Kidney tubule cell (primary cell): ENCODE measurements around the gene GNAZ.

Source experiments
- DNase-seq: peaks from one replicate; pipeline ENCODE4 v3.0.0-alpha.2; 2018; ENCODE audit warnings: low spot score

GNAZ gene

DNA sequence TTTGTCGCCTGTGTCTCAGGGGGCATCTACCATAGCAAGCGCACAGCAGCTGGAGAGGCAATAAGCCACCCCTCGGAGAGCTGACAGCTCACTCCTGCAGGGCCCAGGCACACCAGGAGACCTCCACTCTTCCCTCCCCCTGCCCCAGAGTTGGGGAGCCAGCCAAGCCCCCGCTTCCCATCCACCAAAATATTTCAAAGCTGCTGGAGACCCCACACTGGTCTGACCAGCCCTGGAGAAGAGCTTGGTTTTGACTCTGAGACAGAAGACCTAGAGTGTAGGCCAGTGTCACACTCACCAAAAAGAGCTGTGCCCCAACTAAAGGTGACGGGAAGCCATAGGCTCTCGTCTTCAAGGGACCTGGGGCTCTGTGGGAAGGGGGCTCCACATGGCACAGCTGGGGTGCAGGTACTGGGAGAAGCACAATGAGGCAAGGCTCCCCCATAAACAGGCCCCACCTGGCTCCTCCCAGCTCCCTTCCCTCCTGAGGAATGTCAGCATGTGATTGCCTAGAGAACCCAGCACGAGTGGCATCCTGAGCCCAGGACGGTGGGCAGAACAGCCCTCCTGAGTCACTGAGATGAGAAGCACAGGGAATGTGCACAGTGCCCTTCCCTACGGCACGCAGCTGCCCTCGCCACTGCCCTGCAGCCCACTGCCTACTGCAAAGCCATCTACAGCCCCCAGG lies 5.8 kb upstream of the GNAZ start:
- no peak for DNase-seq

DNA sequence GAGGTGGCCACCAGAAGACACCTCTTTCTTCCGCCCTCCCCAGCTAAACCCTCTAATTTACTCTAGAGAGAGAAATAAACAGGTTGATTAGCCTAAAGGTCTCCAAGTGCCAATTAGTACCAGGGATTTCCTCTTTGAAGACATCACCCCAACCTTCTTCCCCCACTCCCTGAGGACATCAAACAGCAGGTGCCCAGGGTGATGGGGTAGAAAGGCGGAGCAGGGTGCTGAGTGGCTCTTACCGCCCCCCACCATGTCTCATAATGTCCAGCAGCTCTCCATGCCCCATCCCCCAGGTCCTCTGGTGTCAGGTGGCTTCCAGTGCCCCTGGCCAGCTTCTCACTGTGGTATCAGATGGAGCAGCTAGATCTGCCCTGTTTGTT lies 5.3 kb upstream of the GNAZ start:
- DNase-seq: no peak

DNA sequence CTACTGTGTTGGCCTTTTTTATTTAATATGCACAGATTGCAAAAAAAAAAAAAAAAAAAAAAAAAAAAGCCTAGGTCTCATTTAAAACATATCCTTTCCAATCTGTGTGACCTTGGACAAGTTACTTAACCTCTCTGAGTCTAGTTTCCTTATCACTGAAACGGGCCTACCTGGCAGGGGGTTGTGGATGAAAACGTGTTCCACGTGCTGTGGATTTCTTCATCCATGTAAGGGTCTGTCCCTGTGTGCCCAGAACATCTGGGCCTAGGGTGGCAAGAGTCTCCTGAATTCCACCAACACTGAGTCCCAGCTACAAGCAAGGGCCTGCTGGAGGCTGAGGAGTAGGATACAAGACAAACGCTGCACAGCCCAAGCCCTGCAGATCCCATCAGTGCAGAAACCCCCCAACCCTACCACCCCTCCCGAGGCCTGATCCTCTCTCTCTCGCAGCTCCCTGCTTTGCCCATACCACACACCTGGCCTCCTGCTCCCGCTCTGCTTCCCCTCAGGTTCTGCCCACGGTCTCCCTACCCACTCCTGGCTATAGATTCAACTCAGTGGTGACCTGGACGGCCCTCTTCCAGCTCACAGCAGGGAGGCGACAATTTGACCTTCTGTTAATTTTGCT lies 4.7 kb upstream of the GNAZ start:
- DNase-seq: no peak

DNA sequence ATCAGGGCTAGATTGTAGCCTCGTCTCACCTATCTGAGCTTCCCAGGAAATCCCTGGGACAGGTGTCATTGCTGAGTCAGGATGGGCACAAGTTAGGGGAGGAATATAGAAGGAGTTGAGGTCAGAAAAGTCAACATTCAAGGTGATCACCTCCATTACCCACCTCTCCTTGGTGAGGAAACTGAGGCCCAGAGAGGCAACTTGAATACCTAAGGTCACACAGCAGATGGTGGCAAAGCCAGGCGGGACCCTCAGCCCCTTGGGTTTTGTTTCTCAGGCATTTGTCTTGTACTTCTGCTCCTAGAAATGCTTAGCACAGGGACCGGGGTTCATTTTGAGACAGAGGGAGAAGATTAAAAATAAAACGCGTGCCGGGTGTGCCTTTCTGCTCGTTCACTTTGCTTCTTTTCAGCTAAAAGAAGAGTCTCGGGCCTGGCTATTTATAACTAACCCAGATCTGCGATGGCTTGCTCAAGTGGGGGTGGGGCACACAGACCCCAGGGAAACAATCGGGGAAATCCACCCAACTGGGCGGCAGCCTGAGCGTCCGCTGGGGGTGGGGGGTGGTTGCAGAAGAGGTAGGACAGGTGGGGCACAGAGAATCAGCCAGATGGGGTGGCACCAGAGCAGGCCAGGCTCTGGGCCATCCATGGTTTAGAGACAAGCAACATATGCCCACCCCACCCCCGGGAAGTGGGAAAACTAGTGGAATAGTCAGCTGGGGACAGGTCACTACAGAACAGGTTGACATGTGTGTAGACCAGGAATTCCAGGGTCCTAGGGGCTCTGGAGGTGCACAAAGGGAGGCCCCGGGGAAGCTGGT lies 3.9 kb upstream of the GNAZ start:
- no peak for DNase-seq

DNA sequence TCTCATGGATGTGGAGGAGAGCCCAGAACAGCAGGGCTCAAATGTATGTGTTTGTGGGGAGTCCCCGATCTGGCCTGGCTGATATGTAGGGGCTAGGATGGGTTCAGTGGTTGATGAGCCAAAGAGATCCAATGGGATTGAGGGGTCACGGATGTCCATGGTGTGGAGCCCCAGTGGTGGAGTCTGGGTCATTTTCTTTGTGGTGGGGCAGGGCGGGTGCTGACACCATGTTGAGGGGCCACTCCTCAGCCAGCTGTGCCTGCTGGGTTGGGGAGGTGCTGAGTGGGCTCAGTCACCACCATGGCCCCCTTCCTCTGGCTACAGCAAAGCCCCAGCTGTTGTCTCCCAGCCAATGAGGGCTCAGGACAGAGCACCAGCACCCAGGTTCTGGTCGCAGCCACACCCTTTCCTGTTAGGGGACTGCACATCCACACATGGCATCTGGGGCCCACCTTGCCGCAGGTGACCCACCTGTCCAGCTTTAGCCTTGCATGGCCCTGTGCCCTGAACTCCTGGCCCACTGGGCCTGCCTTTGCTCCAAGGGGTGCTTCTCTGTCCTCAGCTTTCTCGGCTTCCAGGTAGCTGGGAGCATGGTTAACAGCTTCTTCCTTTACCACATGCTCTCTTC lies 3.2 kb upstream of the GNAZ start:
- DNase-seq: no peak

DNA sequence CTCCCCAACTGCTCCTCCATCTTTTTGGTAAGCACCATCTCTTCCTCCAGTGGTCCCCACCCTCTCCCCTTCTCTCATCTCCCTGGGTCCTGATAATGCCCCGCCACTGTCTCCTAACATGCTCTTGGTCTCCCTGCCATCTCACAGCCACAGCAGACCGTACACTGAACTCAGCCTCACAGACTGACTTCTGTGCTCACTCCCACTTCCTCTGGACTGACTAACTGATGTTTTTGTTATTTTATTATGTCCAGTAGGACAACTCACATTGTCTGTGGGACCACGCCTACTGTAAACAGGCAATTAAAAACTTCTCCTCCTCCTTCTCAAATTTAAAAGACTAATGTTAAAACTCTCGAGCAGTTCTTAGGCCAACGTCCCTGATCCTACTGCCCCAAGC lies 2.6 kb upstream of the GNAZ start:
- no peak for DNase-seq

DNA sequence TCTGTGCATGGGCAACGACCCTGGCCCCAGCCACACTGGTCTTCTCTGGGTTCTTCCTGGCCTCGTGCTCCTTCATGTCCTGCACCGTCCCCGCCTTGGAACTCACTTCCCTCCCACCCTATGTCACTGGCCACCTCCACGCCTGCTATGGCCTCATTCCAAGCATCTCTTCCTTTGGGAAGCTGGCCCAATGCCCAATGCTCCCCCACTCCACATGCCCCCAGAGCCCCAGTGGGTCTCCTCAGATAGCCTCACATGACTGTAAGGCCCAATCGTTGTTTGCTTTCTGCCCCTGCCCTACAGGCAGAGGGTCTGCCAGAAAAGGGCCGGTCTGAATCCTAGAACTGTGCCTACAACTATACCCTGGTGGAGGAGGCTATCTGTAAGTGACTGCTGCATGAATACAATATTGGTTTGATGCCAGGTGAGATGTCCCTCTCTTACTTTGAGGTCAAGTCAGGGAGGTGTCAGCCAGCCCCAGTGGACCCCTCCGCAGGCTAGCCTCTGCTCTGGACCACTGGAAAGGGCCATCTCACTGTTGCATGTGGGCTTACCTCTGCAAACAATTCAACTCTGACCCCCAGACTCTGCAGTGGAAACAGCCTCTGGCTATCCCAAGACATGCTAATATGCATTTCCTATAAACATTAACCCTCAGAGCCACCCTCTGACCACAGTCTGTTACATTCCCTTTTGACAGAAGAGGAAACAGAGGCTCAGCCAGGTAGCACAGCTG lies 2.1 kb upstream of the GNAZ start:
- no peak for DNase-seq

DNA sequence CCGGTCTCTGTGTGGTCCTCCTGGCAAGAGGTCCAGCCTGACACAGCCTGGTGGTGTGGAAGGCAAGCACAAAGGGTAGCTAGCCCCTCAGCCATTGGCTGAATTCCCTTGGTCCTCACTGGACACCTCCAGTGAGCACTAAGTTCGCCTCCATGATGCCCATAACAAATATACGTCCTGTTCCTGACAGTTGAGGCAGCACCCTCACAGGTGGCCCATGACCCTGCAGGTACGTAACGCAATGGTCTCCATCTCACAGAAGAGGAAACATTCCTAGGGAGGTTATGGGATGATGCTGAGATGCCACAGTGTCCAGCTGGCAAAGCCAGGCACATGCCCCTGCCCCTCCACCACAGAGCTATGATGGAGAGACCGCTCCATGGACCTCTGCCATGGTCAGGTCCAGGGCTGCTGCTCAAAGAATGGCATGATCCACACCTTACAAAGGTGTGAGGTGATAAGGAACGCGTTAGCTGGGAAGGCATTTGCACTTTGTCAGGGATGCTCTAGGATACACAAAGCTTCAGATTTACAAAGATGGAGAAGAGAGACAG lies 1.4 kb upstream of the GNAZ start:
- no peak for DNase-seq

DNA sequence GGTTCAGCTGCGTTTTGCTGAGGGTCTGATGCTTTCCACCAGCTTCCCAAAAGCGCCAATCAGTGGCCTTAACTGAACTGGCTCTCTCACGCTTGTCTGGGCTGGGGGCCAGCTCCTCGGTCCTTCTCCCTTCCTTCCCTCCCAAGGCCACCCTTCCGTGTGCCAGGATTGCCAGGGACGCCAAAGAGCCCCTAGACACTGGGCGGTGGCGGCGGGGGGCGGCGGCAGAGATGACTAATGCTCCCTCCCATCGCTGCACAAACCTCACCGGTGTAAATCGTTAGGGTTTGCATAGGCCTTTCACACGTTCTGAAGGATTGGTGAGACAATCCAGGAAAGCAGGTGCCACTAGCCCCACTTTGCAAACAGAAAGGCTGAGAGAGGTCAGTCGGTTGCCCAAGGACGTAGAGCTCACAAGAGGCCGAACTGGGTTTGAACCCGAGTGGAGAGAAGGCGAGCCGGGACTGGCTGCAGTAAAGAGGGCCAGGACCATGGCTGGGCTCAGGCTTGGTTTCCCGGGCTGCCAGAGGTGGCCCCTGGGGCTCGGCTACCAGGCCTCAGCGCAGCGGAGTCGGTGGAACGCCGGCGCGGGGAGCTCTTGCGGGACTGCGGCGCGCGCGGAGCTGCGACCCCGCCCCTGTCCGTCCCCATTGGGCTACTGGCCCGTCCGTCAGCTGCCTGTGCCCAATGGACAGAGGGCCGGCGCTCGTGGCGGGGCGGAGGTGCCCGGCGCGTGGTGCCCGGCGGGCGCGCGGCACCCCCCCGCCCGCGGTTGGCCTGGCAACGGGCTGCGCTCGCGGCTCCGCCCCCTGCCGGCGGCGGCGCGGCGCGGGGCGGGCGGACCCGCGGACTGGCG lies 589 bp upstream of the GNAZ start:
- peak; percentile 90 for DNase-seq

DNA sequence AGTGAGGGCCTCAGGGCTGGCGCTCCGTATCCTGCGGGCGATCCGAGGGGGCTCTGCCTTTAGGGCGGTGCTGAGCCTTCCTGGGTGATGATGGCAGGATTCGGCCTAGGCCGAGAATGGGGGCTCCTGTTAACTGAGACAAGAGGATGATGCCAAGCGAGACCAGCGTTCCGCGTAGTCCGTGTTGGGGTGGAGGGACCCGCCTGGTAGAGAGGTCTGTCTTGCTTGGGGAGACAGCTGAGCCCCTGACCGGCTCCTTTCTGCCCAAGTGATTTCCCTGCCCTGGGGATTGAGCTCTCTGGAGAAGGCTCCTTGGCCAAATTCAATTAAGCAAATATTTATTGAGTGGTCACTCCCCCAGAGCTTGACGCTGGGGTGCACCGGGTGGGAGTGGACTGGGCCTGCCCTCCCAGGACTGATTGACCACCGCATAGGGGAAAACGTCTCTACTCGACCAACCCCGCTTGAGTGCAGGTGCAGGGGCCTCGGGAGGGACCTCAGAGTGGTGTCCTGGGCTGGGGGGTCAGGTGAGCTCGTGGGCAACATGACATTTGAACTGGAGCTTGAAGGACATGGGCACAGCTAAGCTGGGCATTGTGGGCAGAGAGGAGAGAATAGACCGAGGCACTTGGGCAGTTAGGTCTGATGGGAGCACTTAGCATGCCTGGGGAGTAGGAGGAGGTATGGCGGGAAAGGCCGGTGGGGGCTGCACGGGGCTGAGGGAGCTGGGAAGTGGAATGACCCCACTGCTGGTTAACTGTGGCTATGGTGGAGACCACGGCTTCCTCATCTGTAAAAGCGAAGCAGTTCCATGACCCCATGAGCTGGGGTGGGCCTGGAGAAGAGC lies 1.1 kb downstream of the GNAZ start:
- DNase-seq: no peak

DNA sequence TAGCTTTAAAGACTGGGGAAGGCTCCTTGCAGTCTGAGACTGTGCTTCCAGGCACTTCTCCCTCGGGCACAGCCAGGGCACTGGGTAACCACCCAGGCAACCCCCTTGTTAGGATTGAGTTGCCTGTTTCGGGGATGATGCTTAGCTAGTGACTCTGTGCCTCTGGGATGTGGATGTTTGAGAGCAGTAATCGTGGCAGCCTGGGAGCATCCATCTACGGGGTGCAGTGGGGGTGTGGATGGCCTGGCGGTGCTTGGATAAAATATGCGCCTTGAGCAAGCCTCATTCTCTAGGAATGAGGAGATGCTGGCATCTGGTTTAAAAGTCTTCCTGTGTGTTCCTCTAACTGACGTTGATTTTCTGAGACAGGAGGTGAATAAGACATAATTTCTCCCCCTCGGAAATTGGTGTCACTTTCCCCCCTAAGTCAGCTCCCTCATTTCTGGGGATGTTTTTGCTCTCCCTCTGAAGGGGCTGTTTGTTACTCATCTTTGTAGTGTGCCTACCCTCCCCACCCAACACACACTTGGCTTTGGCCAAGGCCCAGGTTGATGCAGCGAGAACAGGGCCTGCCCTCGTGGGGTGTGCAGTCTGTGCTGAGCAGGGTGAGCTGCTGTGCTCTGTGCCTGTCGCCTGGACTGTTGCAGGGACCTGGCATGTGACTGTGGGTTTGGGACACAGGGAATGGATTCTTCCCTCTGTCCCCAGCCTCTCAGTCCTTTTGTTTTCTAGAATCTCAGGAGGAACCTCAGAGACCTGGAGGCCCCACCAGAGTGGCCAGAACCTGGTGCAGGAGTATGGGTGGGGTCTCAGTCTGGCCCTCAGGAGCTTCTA lies 2.0 kb downstream of the GNAZ start:
- peak; percentile 30 for DNase-seq

DNA sequence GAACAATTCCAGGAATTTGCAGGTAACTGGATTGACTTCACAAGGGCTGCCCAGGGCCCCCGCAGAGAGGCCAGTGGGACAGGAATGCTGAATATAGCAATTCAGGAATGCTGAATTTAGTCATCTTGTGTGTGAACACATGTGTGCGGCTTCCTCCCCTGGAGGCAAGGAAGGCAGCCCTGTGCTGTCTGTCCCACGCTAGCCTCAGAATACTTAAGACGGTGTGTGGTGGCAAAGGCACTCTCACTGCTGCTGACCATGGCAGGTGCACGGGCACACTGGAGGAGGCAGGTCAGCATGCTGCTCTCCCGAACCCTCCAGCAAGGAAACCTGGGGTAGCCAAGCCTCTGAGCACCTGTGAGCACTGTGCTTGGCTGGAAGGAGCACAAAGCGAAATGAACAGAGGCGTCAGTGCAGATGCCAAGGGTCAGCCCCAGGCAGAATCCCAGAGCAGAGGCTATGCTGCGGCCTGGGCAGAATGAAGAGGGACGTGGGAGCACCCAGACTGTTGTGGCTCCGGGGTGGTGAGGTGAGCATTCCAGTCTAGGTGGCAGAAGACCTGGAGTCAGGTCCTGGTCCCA lies 2.7 kb downstream of the GNAZ start:
- DNase-seq: peak; percentile 69

DNA sequence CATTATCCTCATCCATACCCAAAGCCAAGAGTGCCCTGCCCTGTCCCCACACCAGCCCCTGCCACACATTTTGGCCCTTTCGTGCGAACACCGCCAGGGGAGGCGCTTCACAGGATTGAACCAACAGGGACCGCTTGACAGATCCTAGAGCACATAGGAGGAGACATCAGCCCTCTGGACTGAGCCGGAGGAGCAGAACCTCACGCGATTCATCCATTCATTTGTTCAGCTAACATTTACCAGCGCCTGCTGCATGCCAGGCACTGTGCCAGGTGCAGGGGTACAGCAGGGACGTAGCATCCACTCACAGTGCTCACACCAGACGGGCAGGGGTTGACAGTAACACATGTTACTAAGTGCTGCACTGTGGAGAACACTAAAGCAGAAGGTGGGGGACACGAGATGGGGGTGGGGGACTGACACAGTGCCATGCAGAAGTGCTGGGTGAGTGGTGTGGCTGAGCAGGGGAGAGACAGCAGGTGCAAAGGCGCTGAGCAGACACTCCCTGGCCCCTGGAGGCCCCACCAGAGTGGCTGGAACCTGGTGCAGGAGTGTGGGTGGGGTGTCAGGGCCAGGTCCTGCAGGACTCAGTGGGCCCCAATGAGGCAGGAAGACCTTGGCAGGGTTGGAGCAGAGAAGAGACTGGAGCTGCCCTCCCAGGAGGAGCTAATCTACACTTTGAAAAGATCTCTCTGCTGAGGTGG lies 3.4 kb downstream of the GNAZ start:
- no peak for DNase-seq

DNA sequence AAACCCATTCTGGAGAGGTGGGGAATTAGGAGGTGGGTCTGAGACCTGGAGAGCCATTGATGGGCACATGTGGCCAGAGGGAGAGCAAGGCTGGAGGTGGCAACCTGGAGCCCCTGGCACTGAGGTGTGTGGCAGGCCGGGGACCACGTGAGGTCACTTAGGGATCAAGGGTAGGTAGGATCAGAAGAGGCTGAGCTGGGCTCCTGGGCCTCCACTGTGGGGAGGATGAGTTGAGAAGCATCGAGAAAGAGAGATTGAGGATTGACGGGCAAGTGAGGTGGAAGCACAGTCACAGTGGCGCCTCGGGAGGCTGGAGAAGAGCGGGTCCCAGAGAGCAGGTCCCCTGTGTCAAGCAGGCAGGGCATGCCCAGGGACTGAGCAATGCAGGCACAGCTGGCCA lies 4.1 kb downstream of the GNAZ start:
- DNase-seq: no peak

DNA sequence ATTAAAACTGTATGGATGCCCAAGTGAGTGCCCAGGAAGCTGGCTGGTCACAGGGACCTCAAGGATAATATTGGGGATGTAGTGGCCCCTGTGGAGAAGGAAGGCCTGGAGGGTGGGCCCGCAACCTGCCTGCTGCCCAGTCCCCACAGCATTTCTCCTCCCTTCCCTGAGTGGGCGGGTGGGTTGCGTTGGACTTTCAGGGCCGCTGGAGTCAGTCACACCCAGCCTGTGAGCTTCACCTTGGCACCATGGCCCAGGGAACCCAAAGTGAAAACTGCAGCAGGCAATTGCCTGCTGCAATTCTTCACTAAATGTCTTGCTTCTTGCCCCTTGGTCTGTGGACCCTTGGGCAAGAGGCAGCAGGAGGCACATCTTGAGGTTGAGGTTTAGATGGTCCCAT lies 4.7 kb downstream of the GNAZ start:
- no peak for DNase-seq

DNA sequence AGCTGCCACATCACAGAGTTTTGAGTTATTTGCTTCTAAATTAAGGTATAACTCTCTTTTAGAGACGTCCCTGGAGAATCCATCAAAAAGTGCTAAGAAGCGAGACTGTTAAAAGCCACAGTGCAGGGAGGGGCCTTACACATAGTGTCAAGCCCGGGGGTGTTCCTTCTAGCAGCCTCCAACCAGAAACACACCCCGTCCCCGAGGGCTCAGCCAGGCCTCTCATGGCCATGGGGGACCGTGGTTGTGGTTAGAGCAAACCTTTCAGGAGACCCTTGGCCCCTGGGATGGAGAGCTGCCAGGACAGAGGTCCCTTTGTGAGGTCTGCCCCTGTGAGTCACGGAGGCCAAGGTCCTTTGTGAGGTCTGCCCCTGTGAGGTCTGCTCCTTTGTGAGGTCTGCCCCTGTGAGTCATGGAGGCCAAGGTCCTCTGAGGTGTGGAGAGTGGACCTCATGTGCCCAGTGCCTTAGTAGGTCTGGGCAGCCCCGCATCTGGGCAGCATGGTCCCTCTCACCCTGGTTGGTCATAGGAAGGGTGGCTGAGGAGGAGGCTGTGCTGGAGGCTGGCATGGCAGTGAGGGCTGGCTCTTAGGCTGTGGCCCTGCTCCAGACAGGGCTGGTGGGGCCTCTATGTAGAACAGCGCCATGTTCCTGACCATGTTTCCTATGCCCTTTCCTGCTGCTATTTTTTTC lies 5.4 kb downstream of the GNAZ start:
- peak; percentile 53 for DNase-seq

DNA sequence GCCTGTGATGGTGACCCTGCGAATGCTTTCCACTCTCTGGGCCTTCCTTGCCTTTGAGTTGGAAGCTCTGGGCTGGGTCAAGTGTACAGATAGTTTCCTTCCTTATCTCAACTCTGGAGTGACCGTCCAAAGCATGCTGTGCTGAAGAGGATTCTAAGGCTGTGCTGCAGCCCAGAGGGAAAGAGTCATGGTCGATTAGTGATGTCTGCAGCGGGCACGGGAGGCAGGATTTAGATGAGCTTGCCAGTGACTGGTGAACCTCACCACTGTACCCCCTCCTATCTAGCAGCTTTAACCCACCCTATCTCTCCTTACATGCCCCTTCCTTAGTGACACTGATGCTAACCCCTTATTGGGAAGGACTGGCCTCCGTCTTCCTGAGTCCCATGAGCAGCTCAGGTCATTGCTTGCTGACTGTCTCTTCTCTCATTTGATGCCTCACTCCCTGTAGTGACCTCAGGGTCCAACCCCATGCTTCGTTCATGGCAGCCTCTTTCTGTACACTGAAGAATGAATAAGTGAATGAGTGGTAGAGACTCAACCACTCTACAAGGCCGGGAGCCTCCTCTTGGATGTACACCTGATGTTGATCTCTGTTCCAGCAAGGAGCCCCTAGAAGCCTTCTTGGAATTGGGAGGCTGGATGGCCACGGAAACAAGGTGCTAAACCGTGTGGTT lies 6.7 kb downstream of the GNAZ start:
- DNase-seq: no peak
